ENCODE measurements around the gene MAGEF1. TPM values are rescaled to one million over a fixed set of nuclear protein-coding genes. Genes with fewer than 3 reads are reported as not detected.

MAGEF1 gene
- total RNA-seq, 1 experiment from 2014 or later: 31.9 TPM

- no peak overlapping the region for H2BK5ac ChIP-seq (ENCODE audit: insufficient read length, low read length)
- no peak overlapping the region for H3K56ac ChIP-seq (ENCODE audit: insufficient read length, low read depth, low read length)
- no peak overlapping the region for H2BK120ac ChIP-seq (ENCODE audit: low read depth, low read length, poor library complexity, severe bottlenecking)
- peaks cover 33 to 46% of the 10 kb centered on the region in 2 experiments for H3K4me1 Mint-ChIP-seq
- peaks cover 12% of the 10 kb centered on the region for H3K27me3 Mint-ChIP-seq (ENCODE audit: low read depth)
- peak overlapping the region in 1 of 2 experiments; percentile 1; a peak in 1 of 5 replicates for H3K4me3 Mint-ChIP-seq
- H3K9me3 ChIP-seq (ENCODE audit: control insufficient read depth, low read depth, low read length): no peaks in the 10 kb centered on the region
- no peak overlapping the region for H3K18ac ChIP-seq (ENCODE audit: insufficient read length, low read depth, low read length)
- no peak for TF ChIP-seq CTCF (conservative IDR thresholded peaks at IDR 0.05)
- no peak overlapping the region for H4K5ac ChIP-seq (ENCODE audit: insufficient read length, low read depth, low read length)
- WGBS (ENCODE audit: extremely low coverage, insufficient read length, low lambda C conversion rate): no CpG with 5 or more reads among the region's 17 CpGs
- H3K36me3 Mint-ChIP-seq (ENCODE audit: insufficient read depth in 1 of 3, low read depth in 3 of 3): peaks cover 3 to 6% (median 3%) of the 10 kb centered on the region in 3 experiments; a peak in 4 of 7 replicates
- peak overlapping the region in 2 of 3 experiments; percentile 32 to 57; a peak in 3 of 7 replicates for H3K27ac Mint-ChIP-seq
- peak overlapping the region; percentile 43; the same call in 1 of the 2 replicates for H3K14ac ChIP-seq (ENCODE audit: insufficient read depth, low read length)
- no peak overlapping the region for H3K27ac ChIP-seq (ENCODE audit: insufficient read length, low read depth, low read length)
- H3K4ac ChIP-seq (ENCODE audit: low read depth, low read length): no peak overlapping the region
- peaks cover 8% of the 10 kb centered on the region; the same call in 1 of the 2 replicates for H3K4me1 ChIP-seq (ENCODE audit: insufficient read depth, low read length)
- no peaks in the 10 kb centered on the region for H3K27me3 ChIP-seq (ENCODE audit: insufficient read depth, low read length)
- no peak overlapping the region for H2BK12ac ChIP-seq (ENCODE audit: insufficient read length, low read depth, low read length)
- no peak overlapping the region for H4K8ac ChIP-seq (replicated peaks; ENCODE audit: insufficient read length, low read depth, low read length)
- no peaks in the 10 kb centered on the region for H3K23me2 ChIP-seq (ENCODE audit: insufficient read length, low read depth, low read length, poor library complexity, severe bottlenecking)
- H3K4me2 ChIP-seq (ENCODE audit: insufficient read depth, insufficient read length, low read length): peak overlapping the region; percentile 11
- H3K23ac ChIP-seq (ENCODE audit: insufficient read length, low read depth, low read length): no peak overlapping the region
- peak; percentile 69 for DNase-seq
- H2AK5ac ChIP-seq (ENCODE audit: insufficient read length, low read length): no peak overlapping the region
- H2BK15ac ChIP-seq (ENCODE audit: low read depth, low read length): no peak overlapping the region
- H2AFZ ChIP-seq (ENCODE audit: low read length): no peak overlapping the region
- H3K79me2 ChIP-seq (ENCODE audit: insufficient read depth, low read length): no peaks in the 10 kb centered on the region
- H4K91ac ChIP-seq (ENCODE audit: insufficient read length, low read depth, low read length): no peak overlapping the region
- H3K9me3 Mint-ChIP-seq: peaks cover 7 to 10% of the 10 kb centered on the region in 2 experiments
- no peak overlapping the region for H3K9ac ChIP-seq (ENCODE audit: extremely low read depth, insufficient read length, low read length)
- no peak overlapping the region for H2BK20ac ChIP-seq (ENCODE audit: low read depth, low read length, poor library complexity, severe bottlenecking)
- H4K20me1 ChIP-seq (ENCODE audit: control insufficient read depth, insufficient read depth, insufficient read length): peaks cover 2% of the 10 kb centered on the region
- H3K79me1 ChIP-seq (ENCODE audit: insufficient read depth, low read depth, low read length, poor library complexity, severe bottlenecking): no peaks in the 10 kb centered on the region
- no peak overlapping the region for H3T11ph ChIP-seq (ENCODE audit: low read length)
Measured at GRCh38 chr3:184757022-184757651, 45.3 kb upstream of the MAGEF1 start.
